Activated B cell treated with CpG ODN at 0.5 μM for 24 hours (primary cell): ENCODE results near the gene DRGX. TPM values are rescaled to one million over a fixed set of nuclear protein-coding genes. Genes with fewer than 3 reads are reported as not detected.

Experiments
- ATAC-seq: fragments of 200-7000 bp; cut with Tn5 transposase; one replicate; pipeline ENCODE4 v1.10.0; 2021; ENCODE audit warnings: low read depth, mild to moderate bottlenecking, moderate library complexity
- CTCF ChIA-PET: fragments of 350-600 bp; sonication (Branson Sonifier 250); formaldehyde crosslinking; loops from one replicate; lab custom pipeline; 2021; ENCODE audit warnings: antibody characterized with exemption; lab: Charles Lee
- POLR2A ChIA-PET: fragments of 350-600 bp; sonication (Branson Sonifier 250); formaldehyde crosslinking; loops from one replicate; lab custom pipeline; 2021; ENCODE audit warnings: antibody characterized with exemption; lab: Charles Lee
- DNase-seq: peaks from one replicate; pipeline ENCODE4 v3.0.0; 2022
- H3K27ac Mint-ChIP-seq: one replicate; pipeline ENCODE4 v1.8.0; 2020; ENCODE audit warnings: mixed read lengths
- H3K27me3 Mint-ChIP-seq: one replicate; pipeline ENCODE4 v1.8.0; 2021; ENCODE audit warnings: mixed read lengths
- H3K36me3 Mint-ChIP-seq: one replicate; pipeline ENCODE4 v1.8.0; 2021; ENCODE audit warnings: low read depth, mixed read lengths
- H3K4me1 Mint-ChIP-seq: one replicate; pipeline ENCODE4 v1.8.0; 2021; ENCODE audit warnings: mixed read lengths
- H3K4me3 Mint-ChIP-seq: one replicate; pipeline ENCODE4 v1.8.0; 2020; ENCODE audit warnings: mild to moderate bottlenecking, mixed read lengths
- H3K9me3 Mint-ChIP-seq: one replicate; pipeline ENCODE4 v1.8.0; 2020; ENCODE audit warnings: mixed read lengths
- CTCF ChIP-seq: fragments of 200-600 bp; IDR thresholded peaks from one replicate; pipeline ENCODE4 v1.8.0; 2022; ENCODE audit warnings: antibody characterized with exemption, mild to moderate bottlenecking
- intact Hi-C: fragments of 100-400 bp; cut with micrococcal nuclease; formaldehyde crosslinking; loops from one replicate; pipeline ENCODE4 v1.15.1; 2024
- total RNA-seq: library from RNA; stranded (reverse); gene quantifications from 2 replicates; pipeline ENCODE4 v1.2.3, GENCODE V29; 2022

Gene DRGX
- total RNA-seq, 1 donor from 2014 or later, result not detected

GRCh38 chr10:49333192-49333591 lies 62.7 kb downstream of the DRGX start:
- Mint-ChIP-seq H3K36me3 (no peaks in the 10 kb centered on the region), H3K4me1 (no peaks in the 10 kb centered on the region), H3K27ac (no peak overlapping the region), H3K9me3 (peaks cover 4% of the 10 kb centered on the region), H3K27me3 (no peaks in the 10 kb centered on the region), H3K4me3 (no peak overlapping the region)
- CTCF ChIA-PET, result no interaction called here
- DNase-seq (no peak), ATAC-seq (no peak)
- TF ChIP-seq CTCF, result no peak
- POLR2A ChIA-PET, result no interaction called here
- intact Hi-C loops, result no loop called here

- Mint-ChIP-seq H3K27ac (no peak overlapping the region), H3K4me3 (no peak overlapping the region), H3K4me1 (no peaks in the 10 kb centered on the region), H3K9me3 (peaks cover 4% of the 10 kb centered on the region), H3K27me3 (no peaks in the 10 kb centered on the region), H3K36me3 (no peaks in the 10 kb centered on the region)
- intact Hi-C loops, result no loop called here
- DNase-seq, result no peak
- TF ChIP-seq CTCF, result no peak
- ChIA-PET CTCF (no interaction called here), POLR2A (no interaction called here)
- no peak for ATAC-seq
These were observed 63.1 kb downstream of the DRGX start for GRCh38 chr10:49332768-49333167.

GRCh38 chr10:49332333-49332732 lies 63.6 kb downstream of the DRGX start:
- H3K27ac Mint-ChIP-seq, result no peak overlapping the region
- POLR2A ChIA-PET, result no interaction called here
- no peak overlapping the region for H3K4me3 Mint-ChIP-seq
- H3K4me1 Mint-ChIP-seq, result no peaks in the 10 kb centered on the region
- ATAC-seq, result no peak
- H3K36me3 Mint-ChIP-seq, result no peaks in the 10 kb centered on the region
- DNase-seq, result no peak
- H3K9me3 Mint-ChIP-seq, result peaks cover 4% of the 10 kb centered on the region
- no peak for TF ChIP-seq CTCF
- intact Hi-C loops, result no loop called here
- H3K27me3 Mint-ChIP-seq, result no peaks in the 10 kb centered on the region
- CTCF ChIA-PET, result no interaction called here

- Mint-ChIP-seq H3K4me1 (no peaks in the 10 kb centered on the region), H3K36me3 (no peaks in the 10 kb centered on the region), H3K9me3 (peaks cover 4% of the 10 kb centered on the region), H3K27me3 (no peaks in the 10 kb centered on the region), H3K4me3 (no peak overlapping the region), H3K27ac (no peak overlapping the region)
- ChIA-PET POLR2A (no interaction called here), CTCF (no interaction called here)
- no peak for ATAC-seq
- intact Hi-C loops, result no loop called here
- no peak for DNase-seq
- TF ChIP-seq CTCF, result no peak
These were observed 64.5 kb downstream of the DRGX start for GRCh38 chr10:49331431-49331830.

GRCh38 chr10:49330127-49330665 lies 65.7 kb downstream of the DRGX start:
- no peak for DNase-seq

More at GRCh38 chr10:49330127-49330665, 65.7 kb downstream of the DRGX start:
- no peak for ATAC-seq
- Mint-ChIP-seq H3K4me3 (no peak overlapping the region), H3K27ac (no peak overlapping the region), H3K36me3 (no peaks in the 10 kb centered on the region), H3K27me3 (no peaks in the 10 kb centered on the region), H3K4me1 (no peaks in the 10 kb centered on the region), H3K9me3 (peaks cover under 1% of the 10 kb centered on the region)
- CTCF ChIA-PET, result no interaction called here
- intact Hi-C loops, result no loop called here
- TF ChIP-seq CTCF, result no peak
- POLR2A ChIA-PET, result no interaction called here
